GM18505 (cell line): ENCODE results near the gene CYB5B.
"Not testable (repeated sequence)": the region's sequence is repeated elsewhere in the genome, so short reads cannot be mapped to it uniquely, and the experiment has no call there.

Experiments used
- ATAC-seq: cut with Tn5 transposase; IDR thresholded peaks from one replicate; pipeline ENCODE4 v1.9.1; 2021; ENCODE audit not compliant: unreplicated experiment
- POLR2A ChIP-seq: IDR thresholded peaks from 4 replicates; pipeline ENCODE4 v1.6.1; 2011; ENCODE audit warnings: borderline replicate concordance; ENCODE audit not compliant: insufficient read depth, insufficient read length; ENCODE audit errors: extremely low read depth

Gene CYB5B

DNA sequence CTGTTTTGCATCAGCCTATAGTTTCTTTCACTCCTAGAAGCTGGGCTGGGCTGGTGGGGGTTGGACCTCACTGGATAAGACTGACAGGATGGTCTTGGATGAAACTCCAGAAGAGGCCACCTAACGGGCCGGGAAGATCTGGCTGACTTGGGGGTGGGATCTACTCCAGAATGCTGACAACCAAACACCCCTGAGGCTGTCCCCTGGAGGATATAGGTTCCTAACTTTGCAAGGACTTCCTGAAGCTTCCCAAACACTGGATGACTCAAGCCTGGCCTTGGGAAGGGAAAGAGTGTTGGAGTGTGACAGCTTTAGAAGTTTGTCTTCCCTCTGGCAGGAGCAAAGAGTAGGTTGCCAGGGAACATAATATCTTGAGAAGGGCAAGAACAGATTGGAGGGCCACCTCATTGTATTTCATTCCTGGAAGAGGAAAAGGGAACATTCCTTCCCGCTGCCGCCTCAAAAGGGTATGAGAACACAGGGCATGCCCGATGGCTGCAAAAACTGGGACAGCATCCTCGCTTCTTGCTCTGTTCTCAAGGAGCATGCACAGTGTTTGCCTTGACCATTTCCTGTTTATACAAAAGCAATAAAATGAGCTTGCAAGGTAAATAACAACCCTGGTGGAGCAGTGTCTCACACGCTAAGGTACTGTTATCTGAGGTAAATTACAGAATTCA lies 6.8 kb upstream of the CYB5B start:
- ATAC-seq = no peak
- TF ChIP-seq POLR2A = no peak

DNA sequence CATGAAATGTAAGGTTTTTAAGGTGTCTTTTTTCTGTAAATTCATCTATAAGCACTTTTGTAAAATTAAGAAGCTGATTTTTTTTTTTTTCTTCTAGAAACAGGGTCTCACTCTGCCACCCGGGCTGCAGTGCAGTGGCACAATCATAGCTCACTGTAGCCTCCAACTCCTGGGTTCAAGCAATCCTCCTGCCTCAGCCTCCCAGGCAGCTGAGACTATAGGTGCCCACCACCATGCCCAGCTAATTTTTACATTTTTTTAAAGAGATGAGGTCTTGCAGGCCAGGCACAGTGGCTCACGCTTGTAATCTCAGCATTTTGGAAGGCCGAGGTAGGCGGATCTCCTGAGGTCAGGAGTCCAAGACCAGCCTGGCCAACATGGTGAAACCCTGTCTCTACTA lies 4.5 kb upstream of the CYB5B start:
- no peak for TF ChIP-seq POLR2A
- ATAC-seq = no peak

DNA sequence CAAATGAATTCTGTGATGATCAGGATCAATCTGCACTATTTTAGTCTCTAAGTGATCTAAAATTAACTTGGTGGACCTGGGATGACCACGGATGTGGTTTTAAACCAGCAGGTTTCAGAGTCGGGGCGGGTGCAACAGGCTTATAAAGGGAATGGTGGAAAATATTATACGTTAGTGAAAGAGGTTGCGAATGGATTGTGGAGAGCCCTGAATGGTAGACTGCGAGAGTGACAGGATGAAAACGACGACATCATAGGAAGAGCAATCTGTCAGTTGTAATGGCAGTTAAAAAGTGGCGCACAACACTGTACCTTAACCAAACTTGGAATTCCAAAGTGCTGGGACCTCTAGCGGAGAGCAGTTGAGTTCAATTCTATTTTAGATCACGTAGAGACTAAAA lies 1.2 kb upstream of the CYB5B start:
- ATAC-seq = no peak
- no peak for TF ChIP-seq POLR2A

DNA sequence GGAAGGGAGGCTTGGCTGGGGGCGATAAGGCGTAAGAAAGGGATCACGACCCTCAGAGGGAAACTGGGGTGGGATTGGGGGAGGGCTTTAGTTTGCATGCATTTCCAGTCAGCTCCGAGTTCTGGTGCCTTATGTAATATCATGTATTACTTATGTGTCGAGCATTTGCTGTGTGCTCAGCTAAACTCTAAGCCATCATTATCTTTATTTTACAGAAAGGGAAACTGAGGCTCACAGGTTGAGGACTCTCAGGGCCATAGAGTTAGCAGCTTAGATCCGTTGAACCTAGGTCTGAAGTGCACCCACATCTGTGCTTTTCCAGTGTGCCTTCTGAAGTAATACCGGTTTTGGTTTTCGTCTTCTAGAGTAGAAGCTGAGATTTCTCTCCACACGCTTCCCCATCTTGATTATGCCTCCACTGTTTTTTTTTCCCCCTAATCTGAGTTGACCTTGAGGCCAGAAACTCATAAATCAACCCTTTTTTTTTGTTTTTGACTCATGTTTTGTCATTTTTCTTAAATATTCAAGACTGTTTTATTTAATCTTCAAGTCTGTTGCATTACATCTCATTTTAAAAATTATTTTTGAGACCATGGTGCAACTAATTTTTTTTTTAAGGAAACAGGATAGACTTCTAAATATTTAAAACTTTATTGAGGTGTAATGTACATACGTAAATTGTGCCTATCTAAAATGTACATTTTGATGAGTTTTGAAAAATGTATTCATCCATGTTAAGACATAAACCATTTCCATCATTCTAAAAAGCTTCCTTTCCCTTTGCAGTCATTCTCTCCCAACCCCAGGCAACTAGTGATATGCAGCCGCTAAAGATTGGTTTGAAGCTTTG lies 741 bp downstream of the CYB5B start:
- no peak for TF ChIP-seq POLR2A
- no peak for ATAC-seq

DNA sequence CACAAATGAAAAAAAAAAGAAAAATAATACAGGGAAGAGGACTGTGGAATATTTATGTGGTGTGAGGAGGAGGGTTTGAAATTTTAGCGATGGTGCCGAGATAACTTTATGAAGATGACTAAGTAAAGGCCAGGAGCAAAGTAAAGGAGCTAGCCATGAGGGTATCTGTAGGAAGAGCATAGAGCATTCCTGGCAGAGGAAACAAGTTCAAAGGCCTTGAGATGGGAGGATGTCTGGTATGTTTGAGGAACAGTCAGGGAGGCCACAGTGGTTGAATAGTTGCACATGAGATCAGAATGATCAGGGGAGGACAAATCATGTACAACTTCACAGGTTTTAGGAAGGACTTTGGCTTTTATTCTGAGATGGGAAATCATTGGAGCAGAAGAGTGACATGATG lies 4.2 kb downstream of the CYB5B start:
- no peak for TF ChIP-seq POLR2A
- no peak for ATAC-seq

DNA sequence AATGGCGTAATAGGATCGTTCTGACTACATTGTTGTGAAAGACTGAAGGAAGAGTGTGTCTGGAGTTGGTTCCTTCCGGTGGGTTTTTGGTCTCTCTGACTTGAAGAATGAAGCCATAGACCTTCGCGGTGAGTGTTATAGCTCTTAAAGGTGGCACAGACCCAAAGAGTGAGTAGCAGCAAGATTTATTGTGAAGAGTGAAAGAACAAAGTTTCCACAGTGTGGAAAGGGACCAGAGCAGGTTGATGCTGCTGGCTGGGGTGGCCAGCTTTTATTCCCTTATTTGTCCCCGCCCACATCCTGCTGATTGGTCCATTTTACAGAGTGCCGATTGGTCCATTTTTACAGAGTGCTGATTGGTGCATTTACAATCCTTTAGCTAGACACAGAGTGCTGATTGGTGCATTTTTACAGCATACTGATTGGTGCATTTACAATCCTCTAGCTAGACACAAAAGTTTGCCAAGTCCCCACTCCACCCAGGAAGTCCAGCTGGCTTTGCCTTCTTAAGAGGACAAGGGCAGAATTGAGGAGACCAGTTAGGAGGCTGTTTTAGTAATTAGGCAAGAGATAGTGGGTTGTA lies 4.7 kb downstream of the CYB5B start:
- not testable (repeated sequence) for ATAC-seq

DNA sequence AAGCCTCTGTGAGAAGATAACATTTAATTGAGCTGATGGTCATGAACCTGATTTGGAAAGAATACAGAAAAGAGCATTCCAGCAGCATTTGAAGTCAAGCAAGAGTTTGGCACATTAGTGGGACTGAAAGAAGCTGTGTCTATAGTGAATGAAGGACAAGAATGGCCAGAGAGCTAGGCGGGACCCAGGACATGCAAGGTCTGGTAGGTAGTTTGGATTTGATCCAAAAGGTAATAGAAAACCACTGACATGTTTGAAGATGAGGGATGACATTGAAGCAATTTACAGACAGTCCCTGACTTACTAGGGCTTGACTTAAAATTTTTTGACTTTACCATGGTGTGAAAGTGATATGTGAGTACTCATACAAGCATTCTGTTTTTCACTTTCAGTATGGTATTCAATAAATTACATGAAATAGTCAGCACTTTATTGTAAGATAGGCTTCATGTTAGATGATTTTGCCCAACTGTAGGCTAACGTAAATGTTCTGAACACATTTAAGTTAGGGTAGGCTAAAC lies 7.6 kb downstream of the CYB5B start:
- ATAC-seq = no peak
- TF ChIP-seq POLR2A = no peak

DNA sequence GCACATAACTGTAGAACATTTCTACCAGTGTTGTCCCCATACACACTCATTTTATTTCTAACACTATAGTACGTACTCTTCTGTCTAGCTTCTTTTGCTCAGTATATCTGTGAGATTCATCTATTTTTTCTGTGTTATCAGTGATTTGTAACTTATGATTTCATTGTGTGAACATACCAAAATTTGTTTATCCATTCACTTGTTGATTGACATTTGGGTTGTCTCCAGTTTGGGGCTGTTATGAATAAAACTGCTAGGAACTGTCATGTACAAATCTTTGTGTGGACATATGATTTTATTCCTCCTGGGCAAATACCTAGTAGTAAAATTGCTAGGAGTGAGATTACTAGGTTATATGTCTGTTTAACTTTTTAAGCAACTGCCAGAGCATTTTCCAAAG lies 9.6 kb downstream of the CYB5B start:
- TF ChIP-seq POLR2A = no peak
- no peak for ATAC-seq

DNA sequence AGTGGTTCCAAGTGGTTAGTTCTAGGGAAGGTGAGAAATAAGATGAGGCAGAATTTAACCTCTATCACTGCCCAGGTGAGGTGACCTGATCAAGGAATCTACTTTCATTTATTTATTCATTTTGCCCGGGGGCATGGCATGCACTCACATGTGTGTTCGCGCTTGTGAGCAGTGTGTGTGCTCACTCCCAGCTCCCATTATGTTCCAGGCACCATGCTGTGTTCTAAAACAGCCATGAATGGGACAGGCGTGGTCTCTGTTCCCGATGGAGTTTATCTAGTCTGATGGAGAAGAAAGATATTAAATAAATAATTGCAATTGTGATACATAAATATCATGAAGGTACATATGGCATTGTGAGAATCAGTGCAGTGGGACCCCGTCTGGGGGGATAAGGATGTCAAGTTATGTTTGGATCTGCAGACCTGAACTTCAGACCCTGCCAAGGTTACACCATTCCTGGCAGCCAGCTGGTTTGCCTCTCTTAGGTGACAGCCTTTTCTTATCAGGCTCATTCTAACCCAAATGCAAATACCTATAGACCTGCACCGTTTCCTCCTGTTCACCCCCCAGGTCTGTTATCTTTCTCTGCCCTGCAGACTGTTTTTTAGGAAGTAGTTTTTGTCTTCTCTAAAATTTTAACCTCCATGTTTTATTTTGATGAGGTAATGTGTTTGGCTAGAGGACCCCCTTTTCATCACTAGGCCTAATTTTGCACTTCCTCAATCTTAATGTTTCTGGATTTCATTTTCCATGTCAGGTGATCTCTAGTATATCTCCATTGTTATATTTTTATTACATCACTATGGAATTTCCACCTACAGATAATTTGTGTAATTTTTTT lies 11.8 kb downstream of the CYB5B start:
- TF ChIP-seq POLR2A = no peak
- no peak for ATAC-seq

DNA sequence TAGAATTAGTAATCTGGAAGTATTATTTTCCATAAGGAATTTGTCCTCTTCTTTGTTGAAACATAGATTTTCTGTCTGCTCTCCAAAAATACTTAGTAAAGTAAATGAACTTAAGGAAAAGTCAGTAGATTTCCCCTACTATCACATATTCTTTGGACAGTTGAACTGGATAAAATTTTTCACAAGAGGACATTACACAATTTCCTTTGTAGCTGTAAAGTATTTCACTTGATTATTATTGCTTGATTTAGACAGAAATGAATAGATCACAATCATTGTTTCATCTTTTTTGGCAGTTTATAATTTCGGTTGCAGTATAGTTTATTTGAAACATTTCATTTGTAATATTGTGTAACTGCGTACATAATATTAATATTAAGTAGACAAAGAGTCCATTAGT lies 12.5 kb downstream of the CYB5B start:
- TF ChIP-seq POLR2A = no peak
- ATAC-seq = no peak

DNA sequence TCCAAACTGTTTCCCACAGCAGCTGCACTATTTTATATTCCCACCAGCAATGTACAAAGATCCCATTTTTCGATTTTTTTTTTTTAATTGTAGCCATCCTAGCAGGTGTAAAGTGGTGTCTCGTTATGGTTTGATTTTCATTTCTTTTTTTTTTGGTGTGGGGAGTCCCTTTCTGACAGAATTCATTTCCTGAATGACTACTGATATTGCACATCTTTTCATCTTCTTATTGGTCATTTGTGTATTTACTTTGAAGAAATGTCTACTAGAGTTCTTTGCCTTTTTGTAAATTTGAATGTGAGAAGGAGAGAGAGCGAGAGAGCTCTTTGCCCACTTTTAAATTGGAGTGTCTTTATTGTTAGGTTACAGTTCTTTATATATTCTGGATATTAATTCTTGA lies 14.0 kb downstream of the CYB5B start:
- no peak for ATAC-seq
- no peak for TF ChIP-seq POLR2A

DNA sequence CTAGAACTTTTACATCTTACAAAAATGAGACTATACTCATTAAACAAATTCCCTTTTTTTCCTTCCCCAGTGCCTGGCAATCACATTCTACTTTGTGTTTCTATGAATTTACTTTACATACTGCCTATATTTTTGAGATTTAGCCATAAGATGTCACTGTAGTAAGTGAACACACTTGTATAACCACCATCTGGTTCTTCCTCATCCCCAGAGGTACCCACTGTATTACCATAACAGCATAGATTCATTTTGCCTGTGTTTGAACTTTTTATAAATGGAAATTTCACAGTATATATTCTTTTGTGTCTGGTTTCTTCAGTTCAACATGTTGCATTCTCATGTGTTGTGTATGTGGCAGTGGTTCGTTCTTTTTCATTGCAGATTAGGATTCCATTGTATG lies 15.8 kb downstream of the CYB5B start:
- TF ChIP-seq POLR2A = no peak
- ATAC-seq = no peak

DNA sequence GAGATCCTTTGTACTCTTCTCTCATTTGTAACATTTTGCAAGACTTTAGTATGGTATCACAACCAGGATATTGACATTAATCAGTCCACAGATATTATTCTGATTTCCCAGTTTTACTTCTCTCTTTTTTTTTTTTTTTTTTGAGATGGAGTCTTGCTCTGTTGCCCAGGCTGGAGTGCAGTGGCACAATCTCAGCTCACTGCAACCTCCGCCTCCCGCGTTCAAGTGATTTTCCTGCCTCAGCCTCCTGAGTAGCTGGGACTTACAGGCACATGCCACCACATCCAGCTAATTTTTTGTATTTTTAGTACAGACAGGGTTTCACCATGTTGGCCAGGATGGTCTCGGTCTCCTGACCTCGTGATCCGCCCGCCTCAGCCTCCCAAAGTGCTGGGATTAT lies 16.6 kb downstream of the CYB5B start:
- not testable (repeated sequence) for ATAC-seq

DNA sequence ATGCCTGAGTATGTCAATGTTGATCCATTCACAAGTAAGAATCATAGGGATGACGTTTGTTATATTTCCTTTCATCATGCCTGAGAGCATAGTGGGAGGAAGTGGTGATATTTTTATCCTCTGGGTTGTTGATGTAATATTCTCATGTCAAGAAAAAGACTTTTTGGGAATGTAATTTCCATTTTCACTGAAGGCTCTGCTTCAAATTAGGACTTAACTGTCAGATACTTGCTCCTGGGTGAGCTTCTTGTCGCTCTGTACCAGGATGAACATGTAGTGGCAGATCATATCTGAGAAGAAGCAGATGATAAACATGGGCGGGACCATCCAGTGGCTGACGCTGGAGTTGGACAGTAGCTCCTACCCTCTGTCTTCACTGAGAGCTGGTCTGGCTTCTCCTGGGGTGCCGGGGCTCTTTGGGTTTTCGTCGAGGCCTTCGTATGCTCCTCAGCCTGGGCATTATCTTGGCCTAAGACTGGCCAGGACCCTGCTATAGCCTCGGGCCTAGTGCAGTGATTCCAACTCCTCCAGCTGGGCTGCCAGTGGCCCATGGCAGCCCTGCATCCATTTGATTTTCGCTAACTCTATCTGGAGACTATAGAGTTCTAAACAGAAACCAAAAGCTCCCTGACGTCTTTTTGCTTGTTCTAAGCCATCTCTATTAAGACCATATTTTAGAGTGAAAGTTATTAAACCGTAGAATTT lies 19.7 kb downstream of the CYB5B start:
- no peak for TF ChIP-seq POLR2A
- ATAC-seq = no peak
